WI38 (cell line): ENCODE data around the gene HSD17B14.
"Not testable (repeated sequence)": the region's sequence is repeated elsewhere in the genome, so short reads cannot be mapped to it uniquely, and the experiment has no call there.

Experiments
- H3K4me3 ChIP-seq: 2 replicates; pipeline ENCODE4 v1.5.1; 2011; ENCODE audit warnings: low read depth, mild to moderate bottlenecking, control low read depth, low read length
- TF ChIP-seq, protein P1 (sequence below): IDR thresholded peaks from 2 replicates; pipeline ENCODE4 v1.5.1; 2012; ENCODE audit warnings: low read depth, mild to moderate bottlenecking, control low read depth, low read length

HSD17B14 gene

DNA sequence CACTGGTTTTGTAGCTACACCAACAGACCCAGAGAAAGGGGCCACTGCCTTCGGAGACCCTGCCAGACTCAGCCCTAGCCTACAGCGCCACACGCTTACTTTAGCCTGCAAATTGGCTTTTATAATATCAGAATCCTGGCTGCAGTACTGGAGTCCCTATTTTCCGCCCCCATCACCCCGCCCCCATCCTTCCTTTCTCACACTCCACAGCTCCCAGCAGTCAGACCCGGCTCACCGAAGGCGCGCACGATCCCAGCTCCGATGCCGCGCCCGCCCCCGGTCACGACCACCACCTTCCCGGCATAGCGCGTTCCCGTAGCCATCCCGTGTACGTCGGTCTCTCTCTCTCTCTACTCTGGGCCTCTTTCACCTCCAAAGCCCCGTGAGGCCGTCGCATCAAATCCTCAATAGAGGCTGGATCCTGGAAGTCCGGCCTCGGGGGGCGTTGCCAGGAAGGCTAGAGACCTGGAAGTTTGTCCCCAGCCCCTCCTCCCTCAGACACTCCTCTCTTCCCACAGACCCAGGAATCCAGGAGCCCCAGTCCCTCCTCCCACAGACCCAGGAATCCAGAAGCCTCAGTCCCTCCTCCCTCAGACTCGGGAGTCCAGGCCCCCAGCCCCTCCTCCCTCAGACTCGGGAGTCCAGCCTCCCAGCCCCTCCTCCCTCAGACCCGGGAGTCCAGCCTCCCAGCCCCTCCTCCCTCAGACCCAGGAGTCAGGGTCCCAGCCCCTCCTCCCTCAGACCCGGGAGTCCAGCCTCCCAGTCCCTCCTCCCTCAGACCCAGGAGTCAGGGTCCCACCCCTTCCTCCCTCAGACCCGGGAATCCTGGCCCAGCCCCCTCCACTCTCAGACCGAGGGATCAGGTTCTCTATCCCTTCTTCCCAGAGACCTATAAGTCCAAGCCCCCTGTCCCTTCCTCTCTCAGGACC, at the start of gene HSD17B14:
Gene HSD17B14, minus strand, starts transcription at position 403 of the 929 bp plus-strand sequence. Its CDS starts 80 bp downstream, at position 323.
- H3K4me3 ChIP-seq, result no peak within 1 kb of the TSS
- TF ChIP-seq, protein P1, sequence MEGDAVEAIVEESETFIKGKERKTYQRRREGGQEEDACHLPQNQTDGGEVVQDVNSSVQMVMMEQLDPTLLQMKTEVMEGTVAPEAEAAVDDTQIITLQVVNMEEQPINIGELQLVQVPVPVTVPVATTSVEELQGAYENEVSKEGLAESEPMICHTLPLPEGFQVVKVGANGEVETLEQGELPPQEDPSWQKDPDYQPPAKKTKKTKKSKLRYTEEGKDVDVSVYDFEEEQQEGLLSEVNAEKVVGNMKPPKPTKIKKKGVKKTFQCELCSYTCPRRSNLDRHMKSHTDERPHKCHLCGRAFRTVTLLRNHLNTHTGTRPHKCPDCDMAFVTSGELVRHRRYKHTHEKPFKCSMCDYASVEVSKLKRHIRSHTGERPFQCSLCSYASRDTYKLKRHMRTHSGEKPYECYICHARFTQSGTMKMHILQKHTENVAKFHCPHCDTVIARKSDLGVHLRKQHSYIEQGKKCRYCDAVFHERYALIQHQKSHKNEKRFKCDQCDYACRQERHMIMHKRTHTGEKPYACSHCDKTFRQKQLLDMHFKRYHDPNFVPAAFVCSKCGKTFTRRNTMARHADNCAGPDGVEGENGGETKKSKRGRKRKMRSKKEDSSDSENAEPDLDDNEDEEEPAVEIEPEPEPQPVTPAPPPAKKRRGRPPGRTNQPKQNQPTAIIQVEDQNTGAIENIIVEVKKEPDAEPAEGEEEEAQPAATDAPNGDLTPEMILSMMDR, result no peak

DNA sequence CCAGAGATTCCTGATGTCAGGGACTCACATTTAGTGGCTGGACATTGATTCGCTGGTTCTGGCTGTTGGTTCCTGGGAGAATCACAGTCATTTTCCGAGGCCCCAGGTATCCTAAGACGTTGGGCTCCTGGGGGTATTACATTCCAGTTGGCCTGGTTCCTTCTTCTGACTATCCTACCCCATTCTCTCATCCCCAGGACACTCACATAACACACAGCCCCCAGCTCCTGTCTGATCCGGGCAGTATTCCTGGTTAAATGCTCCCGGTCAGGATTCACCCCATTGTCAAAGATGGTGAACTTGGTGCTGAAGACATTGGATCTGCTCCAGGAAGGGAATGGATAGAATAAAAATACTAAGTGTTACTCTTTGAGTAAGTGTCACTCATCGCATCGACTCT, 47.4 kb upstream of the HSD17B14 start:
- no peak overlapping the region for H3K4me3 ChIP-seq
- TF ChIP-seq, protein P1, result no peak

DNA sequence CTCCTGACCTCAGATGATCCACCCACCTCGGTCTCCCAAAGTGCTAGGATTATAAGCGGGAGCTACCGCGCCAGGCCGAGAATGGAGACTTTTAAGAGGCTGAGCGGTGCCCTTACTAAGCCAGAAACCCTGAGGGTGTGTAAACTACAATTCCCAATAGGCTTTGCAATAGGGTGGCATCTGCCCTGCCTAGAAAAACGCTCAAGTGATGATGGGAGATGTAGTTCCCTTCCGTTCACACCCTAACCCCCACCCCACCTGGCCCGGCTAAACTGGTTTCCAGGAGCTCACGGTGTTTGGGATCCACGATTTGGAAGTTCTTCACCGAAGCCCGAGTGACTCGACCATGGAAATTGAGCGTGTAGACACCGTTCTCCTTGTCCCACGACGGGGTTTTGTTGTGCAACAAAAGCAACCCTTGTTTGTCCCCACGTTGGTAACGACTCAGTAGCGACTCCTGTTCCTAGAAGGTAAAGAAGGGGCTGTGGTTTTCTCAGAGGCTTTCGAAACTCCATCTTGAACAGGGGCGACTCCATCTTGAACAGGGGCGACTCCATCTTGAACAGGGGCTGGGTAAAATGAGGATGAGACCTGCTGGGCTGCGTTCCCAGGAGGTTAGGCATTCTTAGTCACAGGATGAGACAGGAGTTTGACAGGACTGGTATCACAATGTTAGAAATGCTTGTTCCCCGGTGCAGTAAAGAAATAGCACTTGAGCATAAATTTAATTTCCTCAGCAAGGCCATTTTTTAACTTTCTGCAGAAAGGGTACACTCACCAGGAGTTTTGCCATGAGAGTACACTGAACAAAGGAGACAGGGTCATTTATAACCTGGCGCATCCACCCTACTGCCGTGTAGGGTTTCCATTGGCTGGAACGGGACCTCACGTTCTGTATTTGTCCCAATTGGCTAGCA, 45.7 kb upstream of the HSD17B14 start:
- TF ChIP-seq, protein P1, result no peak
- no peak overlapping the region for H3K4me3 ChIP-seq

DNA sequence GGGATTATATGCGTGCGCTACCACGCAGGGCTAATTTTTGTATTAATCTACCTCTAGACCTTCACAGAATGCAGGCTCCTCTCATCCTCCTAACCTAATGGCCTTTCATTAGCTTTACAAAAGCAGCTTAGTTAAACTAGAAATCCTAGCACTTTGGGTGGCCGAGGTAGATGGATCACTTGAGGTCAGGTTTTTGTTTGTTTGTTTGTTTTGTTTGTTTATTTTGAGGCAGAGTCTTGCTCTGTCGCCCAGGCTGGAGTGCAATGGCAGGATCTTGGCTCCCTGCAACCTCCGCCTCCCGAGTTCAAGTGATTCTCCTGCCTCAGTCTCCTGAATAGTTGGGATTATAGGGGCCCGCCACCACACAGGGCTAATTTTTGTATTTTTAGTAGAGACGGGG, 43.4 kb upstream of the HSD17B14 start:
- H3K4me3 ChIP-seq, result not testable (repeated sequence)

DNA sequence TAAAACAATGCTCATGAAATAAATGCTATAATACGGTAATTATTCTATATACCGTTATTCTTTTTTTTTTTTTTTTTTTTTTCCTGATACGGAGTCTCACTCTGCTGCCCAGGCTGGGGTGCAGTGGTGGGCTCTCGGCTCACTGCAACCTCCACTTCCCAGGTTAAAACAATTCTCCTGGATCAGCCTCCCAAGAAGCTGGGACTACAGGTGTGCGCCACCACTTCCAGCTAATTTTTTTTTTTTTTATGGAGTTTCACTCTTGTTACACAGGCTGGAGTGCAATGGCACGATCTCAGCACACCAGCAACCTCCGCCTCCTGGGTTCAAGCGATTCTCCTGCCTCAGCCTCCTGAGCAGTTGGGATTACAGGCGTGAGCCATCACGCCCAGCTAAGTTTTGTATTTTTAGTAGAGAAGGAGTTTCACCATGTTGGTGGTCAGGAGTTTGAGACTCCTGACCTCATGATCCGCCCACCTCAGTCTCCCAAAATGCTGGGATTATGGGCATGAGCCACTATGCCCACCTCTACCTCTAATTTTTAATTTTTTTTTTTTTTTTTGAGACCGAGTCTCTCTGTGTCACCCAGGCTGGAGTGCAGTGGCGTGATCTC, 42.8 kb upstream of the HSD17B14 start:
- TF ChIP-seq, protein P1, result no peak
- no peak overlapping the region for H3K4me3 ChIP-seq

DNA sequence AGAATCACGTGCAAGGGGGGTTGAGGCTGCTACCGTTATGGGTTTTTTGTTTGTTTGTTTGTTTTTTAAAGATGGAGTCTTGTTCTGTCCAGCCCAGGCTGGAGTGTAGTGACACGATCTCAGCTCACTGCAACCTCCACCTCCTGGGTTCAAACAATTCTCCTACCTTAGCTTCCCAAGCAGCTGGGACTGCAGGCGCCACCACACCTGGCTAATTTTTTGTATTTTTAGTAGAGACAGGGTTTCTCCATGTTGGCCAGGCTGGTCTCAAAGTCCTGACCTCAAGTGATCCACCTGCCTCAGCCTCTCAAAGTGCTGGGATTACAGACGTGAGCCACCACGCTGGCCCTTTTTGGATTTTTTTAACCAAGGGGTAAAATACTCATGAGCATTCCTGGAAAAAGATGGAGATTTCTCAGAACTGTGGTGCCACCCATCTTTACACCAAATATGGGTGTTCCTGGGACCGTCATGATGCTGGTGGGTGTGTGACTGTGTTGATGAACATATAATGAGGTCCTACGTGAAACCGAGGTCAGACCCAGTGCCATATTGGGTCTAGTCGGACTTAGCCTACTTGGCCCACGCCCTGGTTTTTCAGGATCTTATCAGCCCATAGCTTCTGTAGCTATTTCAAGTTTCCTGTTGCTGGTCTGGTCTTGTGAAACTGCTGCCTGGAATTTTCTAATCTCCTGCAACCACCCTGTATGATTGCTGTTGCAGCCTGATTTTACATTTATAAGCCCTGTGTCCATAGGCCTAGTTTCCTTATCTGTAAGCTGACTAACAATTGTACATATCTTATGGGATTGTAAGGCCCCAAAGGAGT, 42.1 kb upstream of the HSD17B14 start:
- TF ChIP-seq, protein P1, result no peak
- no peak overlapping the region for H3K4me3 ChIP-seq

DNA sequence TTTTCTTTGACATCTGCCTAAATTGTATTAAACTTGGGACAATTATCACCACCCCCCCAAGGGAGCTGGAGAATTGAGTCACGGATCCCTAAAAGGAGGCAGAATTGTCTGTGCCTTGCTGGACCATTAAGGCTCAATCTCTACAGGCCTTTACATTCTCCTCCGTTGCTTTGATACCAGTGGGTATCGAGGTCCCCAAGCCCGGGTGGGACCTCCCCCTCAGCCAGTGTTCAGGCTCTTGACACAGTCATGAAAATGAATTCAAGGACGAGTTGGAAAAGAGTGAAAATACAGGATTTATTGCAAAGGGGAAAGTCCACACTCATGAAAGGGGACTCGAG, 41.5 kb upstream of the HSD17B14 start:
- no peak overlapping the region for H3K4me3 ChIP-seq
- TF ChIP-seq, protein P1, result no peak

DNA sequence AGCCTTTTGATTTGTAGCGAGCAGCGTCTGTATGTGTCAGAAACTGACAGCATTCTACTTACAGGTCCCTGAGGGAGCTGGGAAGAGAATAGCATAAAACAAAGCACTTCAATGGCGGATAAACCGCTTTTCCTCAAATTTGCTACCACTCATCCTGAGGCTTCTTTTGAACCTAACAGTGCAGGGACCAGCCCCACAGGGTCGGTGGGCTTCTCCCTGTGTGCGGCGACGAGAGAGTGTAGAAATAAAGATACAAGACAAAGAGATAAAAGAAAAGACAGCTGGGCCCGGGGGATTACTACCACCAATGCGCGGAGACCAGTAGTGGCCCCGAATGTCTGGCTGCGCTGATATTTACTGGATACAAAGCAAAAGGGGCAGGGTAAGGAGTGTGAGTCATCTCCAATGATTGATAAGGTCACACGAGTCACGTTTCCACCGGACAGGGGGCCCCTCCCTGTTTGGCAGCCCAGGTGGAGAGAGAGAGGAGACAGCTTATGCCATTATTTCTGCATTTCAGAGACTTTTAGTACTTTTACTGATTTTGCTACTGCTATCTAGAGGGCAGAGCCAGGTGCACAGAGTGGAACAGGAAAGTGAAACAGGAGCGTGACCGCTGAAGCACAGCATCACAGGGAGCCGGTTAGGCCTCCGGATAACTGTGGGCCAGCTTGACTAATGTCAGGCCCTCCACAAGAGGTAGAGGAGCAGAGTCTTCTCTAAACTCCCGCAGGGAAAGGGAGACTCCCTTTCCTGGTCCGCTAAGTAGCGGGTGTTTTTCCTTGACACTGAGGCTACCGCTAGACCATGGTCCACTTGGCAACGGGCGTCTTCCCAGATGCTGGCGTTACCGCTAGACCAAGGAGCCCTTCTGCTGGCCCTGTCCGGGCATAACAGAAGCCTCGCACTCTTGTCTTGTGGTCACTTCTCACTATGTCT, 40.0 kb upstream of the HSD17B14 start:
- H3K4me3 ChIP-seq, result peak overlapping the region; percentile 100
